NCI-H524 (cell line): ENCODE measurements around the gene TTR.

Experiments used
- DNase-seq, 2 experiments: peaks; one replicate each; lab custom pipeline; 2025; lab: John Stamatoyannopoulos, UW

TTR gene

GRCh38 chr18:31591628-31592027 is at the start of gene TTR:
Gene TTR (plus strand): TSS chr18:31591877. CDS start chr18:31591903, 26 bp downstream.
- no peak for DNase-seq

- no peak for DNase-seq
These were observed 45.2 kb upstream of the TTR start for GRCh38 chr18:31546476-31546875.

- DNase-seq: no peak
These were observed 42.8 kb upstream of the TTR start for GRCh38 chr18:31548853-31549252.

- no peak for DNase-seq
These were observed 42.3 kb upstream of the TTR start for GRCh38 chr18:31549416-31549815.

GRCh38 chr18:31551883-31552282 is 39.8 kb upstream of the TTR start:
- no peak for DNase-seq

- DNase-seq: peak; percentile 0 to 12
These were observed 37.9 kb upstream of the TTR start for GRCh38 chr18:31553800-31554199.

- no peak for DNase-seq
These were observed 36.9 kb upstream of the TTR start for GRCh38 chr18:31554776-31555175.

- peak; percentile 0 to 65 for DNase-seq
These were observed 35.5 kb upstream of the TTR start for GRCh38 chr18:31555971-31556747.

GRCh38 chr18:31557446-31557845 is 34.2 kb upstream of the TTR start:
- no peak for DNase-seq

- no peak for DNase-seq
These were observed 33.1 kb upstream of the TTR start for GRCh38 chr18:31558567-31558966.

GRCh38 chr18:31562726-31563125 is 29.0 kb upstream of the TTR start:
- no peak for DNase-seq

- peak in 1 of 2 experiments; percentile 9 for DNase-seq
These were observed 27.9 kb upstream of the TTR start for GRCh38 chr18:31563778-31564177.

GRCh38 chr18:31565345-31565744 is 26.3 kb upstream of the TTR start:
- DNase-seq: no peak

- peak in 1 of 2 experiments; percentile 14 for DNase-seq
These were observed 25.7 kb upstream of the TTR start for GRCh38 chr18:31565782-31566512.

GRCh38 chr18:31566576-31567306 is 24.9 kb upstream of the TTR start:
- no peak for DNase-seq

- no peak for DNase-seq
These were observed 19.3 kb upstream of the TTR start for GRCh38 chr18:31572368-31572767.

- no peak for DNase-seq
These were observed 18.6 kb upstream of the TTR start for GRCh38 chr18:31573051-31573450.

GRCh38 chr18:31574359-31574758 is 17.3 kb upstream of the TTR start:
- no peak for DNase-seq

- DNase-seq: no peak
These were observed 16.0 kb upstream of the TTR start for GRCh38 chr18:31575515-31576257.

GRCh38 chr18:31576670-31577069 is 15.0 kb upstream of the TTR start:
- DNase-seq: no peak

- no peak for DNase-seq
These were observed 14.5 kb upstream of the TTR start for GRCh38 chr18:31577195-31577594.

- no peak for DNase-seq
These were observed 13.6 kb upstream of the TTR start for GRCh38 chr18:31578126-31578525.
